Stimulated activated naive CD4-positive, alpha-beta T cell treated with Interleukin-2 at 50 U/mL for 16 hours (primary cell): Measurements from ENCODE around the gene SLC39A11.
"Not testable (repeated sequence)": the region's sequence is repeated elsewhere in the genome, so short reads cannot be mapped to it uniquely, and the experiment has no call there.

Experiments used
- DNase-seq: peaks from one replicate; lab custom pipeline; 2025; lab: John Stamatoyannopoulos, UW

The SLC39A11 gene

DNA sequence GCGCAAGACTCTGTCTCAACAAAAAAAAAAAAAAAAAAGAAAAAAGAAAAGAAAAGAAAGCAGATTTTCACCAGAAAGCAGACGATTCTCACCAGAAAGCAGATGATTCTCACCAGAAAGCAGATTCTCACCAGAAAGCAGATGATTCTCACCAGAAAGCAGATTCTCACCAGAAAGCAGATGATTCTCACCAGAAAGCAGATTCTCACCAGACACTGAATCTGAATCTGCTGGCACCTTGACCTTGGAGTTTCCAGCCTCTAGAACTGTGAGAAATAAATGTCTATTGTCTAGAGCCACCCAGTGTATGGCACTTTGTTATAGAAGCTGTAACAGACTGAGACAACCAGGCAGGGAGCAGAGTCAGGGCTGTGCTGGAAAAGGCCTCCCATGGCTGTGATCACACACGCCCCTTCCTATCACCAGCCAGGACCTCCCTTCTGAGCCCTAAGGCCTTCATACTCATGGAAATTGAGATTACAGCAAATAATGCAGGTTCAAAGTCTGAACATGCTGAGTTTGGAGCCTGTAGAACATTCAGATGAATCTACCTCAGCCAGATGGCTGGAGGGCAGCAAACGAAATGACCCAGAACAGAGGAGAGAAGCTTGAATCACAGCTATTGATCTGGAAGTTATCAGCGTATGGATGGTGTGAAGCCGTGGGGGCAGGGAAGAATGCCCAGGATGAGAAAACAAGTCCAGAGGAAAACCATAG is 309.3 kb downstream of the SLC39A11 start:
- DNase-seq, result no peak

DNA sequence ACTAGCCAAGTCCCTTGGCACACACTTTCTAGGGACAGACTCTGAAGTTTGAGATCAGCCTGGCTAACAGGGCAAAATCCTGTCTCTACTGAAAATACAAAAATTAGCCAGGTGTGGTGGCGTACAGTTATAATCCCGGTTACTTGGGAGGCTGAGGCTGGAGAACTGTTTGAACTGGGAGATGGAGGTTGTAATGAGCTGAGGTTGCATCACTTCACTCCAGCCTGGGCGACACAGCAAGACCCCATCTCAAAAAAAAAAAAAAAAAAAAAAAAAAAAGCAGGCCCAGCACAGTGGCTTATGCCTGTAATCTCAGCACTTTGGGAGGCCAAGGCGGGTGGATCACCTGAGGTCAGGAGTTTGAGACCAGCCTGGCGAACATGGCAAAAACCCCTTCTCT is 310.1 kb downstream of the SLC39A11 start:
- DNase-seq, result not testable (repeated sequence)

DNA sequence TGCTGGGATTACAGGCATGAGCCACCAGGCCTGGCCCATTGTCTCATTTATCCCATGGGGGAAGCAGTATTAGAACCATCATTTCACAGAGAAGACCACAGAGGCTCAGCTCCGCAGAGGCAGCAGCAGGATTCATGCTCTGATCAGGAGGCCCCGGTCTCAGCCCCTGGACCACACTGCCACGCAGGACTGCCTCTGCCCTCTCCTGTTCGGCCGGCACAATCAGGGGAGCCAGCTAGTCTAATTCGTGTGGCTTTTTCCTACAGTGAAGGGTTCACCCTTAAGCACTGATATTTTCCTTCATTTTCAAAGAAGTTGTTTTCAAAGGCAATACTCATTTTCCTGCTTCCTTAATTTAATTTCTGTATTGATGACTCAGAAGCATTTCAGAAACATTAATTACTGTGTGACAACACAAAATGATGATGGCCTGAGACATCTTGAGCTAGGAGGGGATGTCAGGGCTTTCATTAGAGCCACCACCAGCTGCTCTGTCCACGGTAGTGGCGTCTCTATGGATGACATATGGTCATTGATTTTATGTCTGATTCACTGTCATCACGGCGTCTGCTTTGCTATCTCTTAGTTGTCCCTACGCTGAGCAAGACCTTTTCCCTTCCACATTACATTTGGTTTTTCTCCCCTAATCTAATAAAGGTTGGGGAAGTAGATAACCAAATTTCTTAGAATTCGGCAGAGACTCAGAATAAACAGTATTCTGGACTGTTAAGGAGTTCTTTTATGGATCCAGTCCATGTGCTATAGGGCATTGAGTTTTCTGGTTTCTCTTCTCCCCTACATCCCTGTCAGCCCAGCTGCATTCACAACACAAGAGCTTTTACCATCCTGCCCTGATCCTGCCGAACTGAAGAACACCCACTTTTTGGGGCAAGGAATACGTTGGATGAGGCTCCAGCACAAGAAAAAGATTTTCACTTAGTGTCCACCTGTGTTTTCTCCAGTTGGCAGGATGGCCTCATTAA is 314.0 kb downstream of the SLC39A11 start:
- no peak for DNase-seq

DNA sequence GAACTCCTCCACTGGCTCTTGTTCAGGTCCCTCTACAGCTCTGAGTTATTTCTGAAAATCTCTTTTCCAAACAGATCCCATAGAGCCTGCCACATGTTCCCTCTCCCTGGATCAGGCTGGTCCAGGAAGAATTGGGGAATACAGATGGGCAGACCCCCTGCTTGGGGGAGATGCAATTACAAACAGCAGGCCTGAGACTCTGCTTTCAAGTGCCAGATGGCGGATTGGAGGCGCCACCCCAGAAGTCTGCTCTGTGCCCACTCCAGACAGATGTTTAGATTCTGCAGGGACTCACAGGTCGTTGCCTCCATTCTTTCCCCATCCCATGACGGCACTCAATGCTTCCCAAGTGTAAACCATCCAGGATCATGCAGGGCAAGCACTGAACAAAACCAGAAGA is 316.6 kb downstream of the SLC39A11 start:
- DNase-seq, result no peak

DNA sequence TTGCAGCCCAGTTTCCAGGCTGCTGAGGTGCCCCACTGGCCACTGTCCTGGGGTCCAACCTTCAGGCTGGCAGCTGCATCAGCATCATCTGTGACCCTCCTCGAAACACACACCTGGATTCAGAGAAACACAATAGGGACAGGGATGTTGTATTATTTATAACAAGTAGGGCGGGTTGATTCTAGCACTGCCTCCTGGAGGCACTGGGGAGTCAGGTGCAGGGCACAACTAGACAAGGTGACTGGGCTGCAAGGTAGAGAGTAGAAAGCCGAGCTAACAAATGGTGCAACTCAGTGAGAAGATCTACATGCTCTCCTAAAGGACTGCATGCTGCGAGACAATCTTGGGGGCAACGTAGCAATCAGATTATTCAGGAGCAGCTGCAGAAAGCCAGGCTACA is 317.3 kb downstream of the SLC39A11 start:
- DNase-seq, result no peak

DNA sequence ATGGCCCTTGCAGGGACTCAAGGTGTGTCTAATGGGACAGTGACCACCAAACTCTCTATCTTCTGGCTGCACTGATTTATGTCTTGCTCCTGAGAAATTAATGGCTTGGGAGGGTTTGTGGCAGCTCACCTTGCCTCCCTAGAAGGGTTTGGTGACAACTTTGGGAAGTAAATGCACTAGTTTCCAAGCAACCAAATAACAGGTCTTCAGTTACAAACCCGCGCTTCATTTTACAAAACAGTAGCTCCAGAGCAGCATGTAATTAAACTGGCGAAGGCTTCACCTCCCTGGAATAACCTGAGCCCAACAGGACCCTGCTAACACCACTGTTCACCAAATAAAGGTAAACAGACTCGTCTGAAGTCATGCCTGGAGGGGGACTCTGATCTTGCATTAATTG is 318.3 kb downstream of the SLC39A11 start:
- DNase-seq, result no peak

DNA sequence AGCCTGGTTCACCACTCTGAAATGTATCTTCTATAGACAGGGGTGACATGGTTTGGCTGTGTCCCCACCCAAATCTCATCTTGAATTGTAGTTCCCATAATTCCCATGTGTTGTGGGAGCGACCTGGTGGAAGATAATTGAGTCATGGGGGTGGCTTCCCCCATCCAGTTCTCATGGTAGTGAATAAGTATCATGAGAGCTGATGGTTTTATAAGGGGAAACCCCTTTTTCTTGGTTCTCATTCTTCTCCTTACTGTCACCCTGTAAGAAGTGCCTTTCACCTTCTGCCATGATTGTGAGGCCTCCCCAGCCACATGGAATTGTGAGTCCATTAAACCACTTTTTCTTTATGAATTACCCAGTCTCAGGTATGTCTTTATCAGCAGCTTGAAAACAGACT is 319.3 kb downstream of the SLC39A11 start:
- DNase-seq, result not testable (repeated sequence)

DNA sequence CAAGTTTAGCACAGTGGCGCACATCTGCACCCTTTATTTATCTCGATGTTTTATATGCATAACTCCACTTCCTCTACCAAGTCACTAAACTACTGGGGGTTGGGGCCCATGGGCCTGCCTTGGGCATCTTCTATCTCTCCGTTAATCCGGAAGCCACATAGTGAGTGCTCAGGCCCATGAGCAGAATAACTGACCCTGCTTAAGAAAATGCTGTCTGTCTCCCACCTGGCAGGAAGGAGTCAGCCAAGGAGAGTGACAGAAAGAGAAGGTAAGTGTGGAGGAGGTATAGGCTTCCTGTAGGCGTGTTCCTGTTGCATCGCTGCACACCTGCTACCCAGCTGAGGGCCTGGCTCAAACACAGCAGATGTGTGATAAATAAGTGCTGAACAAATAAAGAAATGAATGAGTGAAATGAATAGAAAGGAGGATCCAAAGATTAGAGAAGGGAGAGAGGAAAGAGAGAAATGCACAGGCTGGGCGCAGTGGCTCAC is 320.1 kb downstream of the SLC39A11 start:
- no peak for DNase-seq

DNA sequence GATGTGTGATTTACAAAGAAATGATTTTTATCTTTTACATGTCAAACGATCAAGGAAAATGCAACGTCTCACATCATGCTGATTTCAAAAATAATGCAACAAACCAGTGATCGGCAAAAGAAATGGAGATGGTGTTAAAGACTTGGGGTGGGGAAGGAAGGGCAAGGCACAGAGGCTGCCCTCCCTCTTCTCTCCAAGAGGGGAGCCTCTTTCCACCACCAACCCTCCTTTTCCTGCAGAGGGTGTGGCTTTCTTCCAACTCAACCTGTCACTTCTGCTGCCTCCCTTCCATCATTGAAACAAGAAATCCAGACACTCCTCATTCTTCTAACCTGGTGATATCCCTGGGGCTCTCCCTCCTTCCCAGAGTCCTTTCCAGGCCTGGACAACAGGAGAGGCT is 320.8 kb downstream of the SLC39A11 start:
- DNase-seq, result no peak

DNA sequence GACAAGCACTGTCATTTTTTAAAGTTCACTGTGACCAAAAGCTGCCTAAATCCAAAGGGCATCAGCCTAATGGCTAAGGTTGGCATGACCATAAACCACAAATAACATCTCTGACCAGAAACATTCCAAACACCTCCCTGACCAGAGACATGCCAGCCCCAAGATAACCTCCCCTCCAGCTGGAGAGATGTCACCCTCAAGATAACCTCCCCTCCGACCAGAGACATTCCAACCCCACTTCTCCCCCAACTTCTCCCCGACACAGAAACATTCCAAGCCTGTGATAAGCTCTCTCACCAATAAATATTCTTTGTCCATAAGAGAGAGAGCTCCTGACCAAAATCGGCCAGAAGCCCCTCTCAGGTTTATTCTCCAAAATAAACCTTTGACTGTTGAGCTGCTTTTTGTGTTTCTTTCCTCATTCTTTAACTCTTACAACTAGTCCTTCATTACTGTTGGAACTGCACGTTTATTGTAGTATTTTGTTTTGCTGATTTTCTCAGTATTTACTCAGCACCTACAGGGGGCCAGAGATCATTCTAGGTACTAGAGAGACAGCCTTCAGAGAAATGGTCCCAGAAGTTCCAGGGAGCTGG is 325.6 kb downstream of the SLC39A11 start:
- DNase-seq, result no peak

DNA sequence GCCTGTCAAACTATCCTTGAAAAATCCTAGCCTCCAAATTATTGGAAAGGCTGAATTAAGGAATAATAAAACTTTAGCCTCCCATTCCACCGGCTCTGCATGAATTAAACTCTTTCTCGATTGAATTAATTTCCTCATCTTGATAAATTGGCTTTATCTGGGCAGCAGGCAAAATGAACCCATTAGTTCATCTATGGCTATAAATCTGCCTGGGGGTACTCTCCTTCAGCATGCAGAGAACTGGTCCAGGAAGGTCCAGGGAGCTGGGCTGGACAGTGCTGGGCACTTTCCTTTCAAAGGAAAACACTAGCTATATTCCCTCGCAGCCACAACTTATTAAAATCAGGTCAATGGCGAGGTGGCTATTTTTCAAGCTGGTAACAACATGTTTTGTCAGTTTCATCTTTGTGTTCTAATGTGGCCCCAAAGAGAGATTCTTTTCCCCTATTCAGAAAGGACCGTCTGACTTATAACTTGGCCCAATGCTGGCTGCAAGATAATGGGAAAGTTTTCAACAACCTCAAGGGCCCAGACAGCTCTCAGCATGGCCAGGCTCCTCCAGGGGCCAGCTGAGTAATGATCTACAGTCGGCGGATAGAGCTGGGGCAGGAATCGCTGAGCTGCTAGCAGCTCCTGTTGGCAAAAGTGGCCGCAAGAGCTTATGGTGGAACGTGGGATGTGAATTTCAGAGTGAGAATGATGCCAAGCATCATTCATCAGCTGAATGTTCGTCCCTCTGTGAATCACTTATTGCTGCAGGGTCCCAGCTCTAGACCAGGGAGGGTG is 326.9 kb downstream of the SLC39A11 start:
- no peak for DNase-seq

DNA sequence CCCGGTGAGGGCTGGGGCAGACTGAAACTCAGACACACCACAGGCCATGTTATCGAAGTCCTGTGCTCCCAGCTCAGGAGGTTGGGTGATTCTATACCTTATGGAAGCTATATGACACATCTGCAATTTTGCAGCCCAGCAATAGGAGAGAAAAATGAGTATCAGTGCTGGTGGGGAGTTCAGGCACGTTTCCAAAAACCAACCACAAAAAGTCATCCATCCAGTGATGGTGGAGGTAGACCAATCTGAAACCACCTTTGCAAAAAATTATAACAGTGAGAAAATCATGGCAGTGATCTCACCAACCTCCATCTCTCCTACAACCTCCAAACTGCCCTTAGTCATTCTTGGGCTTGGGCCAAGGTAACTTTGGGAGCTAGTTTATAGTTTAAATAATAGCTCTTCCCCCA is 327.9 kb downstream of the SLC39A11 start:
- DNase-seq, result no peak

DNA sequence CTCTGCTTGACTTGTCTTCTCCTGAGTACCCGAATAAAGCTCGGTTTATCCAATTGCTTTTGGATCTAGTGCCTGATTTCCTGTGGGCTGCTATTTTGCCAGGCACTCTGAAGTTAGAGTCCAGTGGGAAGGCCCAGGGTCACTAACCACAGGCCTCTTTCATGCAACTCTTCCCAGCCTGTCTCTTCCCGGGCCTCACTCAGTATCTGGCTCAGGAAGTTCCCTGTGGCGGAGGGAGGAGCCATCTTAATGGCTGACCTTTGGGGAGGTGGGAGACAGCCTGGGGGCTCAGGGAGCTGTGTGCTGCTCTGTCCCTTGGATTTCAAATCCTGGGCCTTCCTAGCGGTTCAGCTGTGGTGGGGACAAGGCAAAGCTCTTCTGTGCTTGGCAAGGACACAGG is 328.5 kb downstream of the SLC39A11 start:
- no peak for DNase-seq

DNA sequence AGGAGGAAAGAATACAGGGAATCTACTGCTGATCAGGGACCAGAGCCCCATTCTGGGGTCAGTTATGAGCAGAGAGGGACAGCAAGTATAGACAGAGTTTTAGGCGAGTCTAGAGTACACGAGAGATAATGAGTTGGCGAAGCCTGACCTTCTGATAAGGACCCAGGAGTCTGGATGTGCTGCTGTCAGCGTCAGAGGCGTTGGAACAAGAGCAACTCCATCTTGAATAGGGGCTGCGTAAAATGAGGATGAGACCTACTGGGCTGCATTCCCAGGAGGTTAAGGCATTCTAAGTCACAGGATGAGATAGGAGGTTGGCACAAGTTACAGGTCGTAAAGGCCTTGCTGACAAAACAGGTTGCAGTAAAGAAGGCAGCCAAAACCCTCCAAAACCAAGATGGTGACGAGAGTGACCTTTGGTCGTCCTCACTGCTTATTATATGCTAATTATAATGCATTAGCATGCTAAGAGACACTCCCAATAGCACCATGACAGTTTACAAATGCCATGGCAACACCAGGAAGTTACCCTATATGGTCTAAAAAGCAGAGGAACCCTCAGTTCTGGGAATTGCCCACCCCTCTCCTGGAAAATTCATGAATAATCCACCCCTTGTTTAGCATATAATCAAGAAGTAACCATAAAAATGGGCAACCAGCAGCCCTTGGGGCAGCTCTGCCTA is 330.5 kb downstream of the SLC39A11 start:
- not testable (repeated sequence) for DNase-seq

DNA sequence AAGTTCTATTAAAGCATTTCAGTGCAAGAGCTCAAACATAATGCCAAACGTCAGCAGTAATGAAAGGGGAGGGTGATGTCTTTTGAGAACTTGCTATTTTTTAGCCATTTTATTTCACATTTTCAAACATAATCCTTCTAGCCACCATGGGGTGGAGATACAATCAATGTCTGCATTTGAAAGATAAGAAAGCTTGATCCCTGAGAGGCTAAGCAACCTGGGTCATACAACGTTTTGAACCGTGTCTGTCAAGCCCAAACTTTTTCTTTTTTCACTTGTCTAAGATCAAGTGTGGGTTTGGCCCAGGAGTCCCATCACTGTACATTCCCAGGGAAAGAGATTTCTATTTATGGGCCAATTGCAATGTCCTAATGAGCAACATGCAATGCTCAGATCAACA is 331.1 kb downstream of the SLC39A11 start:
- no peak for DNase-seq

DNA sequence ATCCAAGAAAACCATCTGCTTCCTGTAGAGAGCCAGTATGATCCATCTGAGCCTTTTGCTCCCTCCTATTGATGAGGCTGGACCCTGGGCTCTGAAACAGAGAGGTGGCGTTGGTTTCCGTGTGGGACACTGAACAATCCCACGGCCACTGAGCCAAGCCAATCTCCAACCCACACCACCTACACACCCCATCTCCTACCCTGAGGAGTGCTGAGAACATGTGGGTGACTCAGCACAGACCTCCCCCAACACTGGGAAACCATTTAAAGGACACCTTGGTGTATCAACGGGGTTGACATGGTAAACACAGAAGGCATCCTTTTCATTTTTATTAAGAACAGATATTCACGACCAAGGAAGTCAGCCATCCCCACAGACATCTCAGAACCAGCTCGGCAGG is 332.1 kb downstream of the SLC39A11 start:
- no peak for DNase-seq

DNA sequence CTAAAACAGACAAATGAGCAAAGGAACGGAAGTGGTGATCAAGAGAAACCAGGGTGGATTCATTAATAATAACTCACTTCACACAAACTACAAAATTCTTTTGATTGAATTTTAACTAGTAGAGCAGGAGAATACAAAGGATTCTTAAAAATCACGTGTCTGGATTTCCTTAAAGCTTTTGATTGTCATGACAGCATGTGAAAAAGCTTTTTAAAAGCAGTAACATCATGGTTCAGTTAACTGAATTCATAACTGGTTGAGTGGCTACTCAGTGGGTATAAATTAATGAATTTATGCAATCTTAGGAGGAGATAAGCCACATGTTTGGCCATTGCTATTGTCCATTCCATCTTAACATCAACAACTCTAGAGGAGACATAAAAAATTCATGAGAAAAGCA is 333.2 kb downstream of the SLC39A11 start:
- DNase-seq, result no peak

DNA sequence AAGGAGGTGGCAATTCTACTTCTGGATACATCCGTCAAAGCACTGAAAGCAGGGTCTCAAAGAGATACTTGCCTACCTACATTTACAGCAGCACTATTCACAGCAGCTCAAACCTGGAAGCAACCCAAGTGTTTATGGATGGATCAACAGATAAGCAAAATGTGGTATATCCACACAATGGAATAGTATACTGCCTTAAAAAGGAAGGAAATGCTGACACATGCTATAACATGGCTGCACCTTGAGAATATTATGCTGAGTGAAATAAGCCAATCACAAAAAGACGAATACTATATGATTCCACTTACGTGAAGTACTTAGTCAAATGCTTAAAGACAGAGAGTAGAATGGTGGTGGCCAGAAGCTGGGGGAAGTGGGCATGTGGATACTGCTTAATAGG is 336.2 kb downstream of the SLC39A11 start:
- no peak for DNase-seq

DNA sequence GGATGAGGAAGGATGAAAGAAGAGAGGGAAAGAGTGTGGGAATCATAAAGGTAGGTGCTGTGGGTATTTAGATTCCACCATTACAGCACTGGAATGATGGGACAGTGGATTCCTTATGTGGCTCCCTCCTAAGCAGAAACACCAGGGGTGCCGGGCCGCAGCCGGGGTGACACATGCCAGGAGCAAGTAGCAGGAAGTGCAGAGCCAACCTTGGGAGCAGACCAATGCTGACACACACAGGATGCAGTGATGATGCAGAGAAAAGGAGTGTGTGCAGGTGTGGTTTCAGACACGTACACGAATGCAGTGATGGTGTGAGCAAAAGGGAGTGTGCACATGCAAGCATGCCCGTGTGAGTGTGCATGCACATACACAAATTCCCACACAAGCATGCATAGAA is 338.0 kb downstream of the SLC39A11 start:
- no peak for DNase-seq

DNA sequence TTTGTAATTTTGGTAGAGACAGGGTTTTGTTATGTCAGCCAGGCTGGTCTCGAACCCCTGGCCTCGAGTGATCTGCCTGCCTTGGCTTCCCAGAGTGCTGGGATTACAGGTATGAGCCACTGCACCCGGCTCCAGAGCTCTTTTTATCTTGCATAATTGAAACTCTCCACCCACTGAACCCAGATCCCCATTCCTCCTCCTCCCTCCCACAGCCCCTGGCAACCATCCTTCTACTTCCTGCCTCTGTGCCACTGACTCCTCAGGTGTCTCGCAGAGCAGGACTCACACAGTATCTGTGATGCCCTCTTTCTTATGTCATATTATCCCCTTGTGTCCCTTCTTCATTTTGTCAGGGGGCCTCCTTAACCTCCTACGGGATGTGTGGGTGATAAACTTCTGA is 340.7 kb downstream of the SLC39A11 start:
- DNase-seq, result no peak

DNA sequence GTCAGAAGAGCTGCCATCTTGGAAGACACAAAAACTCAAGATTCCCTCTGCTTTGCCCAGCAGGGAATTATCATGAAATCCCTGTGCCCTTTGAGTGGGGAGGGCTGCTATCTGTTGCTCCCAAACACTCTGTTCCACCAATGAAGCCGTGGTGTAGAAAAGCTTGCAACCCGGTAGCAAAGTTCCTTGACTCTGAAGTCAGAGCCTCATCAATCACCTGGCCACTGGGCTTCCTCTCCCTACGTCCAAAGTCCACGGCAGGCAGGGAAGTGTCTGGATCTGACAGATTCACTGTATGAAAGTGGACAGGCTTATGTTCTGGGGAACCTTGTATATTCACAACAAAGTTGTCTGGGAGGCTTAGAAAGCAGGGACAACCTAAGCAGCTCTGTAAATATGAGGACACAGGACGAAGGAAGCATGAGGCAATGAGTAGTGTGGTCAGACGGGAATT is 343.3 kb downstream of the SLC39A11 start:
- DNase-seq, result no peak
